CMK (cell line): Measurements from ENCODE around the gene MYT1.
"Not testable (repeated sequence)": the region's sequence is repeated elsewhere in the genome, so short reads cannot be mapped to it uniquely, and the experiment has no call there.

Experiments used
- DNase-seq: peaks from one replicate; pipeline ENCODE4 v3.0.0-alpha.2; 2010; ENCODE audit warnings: low read depth

Gene MYT1

DNA sequence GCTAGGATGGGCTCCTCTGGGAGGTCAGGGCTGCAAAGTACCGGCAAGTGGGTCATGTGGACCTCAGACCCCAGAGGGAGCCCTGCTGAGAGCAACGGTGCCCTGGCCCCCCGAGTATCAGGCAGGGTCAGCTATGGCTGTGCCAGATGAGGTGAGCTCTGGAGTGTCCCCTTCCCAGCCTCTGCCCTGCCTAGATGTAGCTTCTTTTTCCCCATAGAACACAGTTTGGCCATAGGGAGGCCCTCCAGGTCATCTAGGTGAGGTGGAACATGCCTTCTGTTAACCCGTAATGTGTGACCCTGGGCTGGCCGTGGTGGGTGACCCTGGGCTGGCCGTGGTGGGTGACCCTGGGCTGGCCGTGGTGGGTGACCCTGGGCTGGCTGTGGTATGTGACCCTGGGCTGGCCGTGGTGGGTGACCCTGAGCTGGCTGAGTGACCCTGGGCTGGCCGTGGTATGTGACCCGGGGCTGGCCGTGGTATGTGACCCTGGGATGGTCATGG lies 70.1 kb downstream of the MYT1 start:
- no peak for DNase-seq

DNA sequence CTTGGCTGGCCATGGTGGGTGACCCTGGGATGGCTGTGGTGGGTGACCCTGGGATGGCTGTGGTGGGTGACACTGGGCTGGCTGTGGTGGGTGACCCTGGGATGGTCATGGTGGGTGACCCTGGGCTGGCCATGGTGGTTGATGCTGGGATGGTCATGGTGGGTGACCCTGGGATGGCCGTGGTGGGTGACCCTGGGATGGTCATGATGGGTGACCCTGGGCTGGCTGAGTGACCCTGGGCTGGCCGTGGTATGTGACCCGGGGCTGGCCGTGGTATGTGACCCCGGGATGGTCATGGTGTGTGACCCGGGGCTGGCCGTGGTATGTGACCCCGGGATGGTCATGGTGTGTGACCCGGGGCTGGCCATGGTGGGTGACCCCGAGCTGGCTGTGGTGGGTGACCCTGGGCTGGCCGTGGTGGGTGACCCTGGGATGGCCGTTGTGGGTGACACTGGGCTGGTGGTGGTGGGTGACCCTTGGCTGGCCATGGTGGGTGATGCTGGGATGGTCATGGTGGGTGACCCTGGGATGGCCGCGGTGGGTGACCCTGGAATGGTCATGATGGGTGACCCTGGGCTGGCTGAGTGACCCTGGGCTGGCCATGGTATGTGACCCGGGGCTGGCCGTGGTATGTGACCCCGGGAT lies 70.8 kb downstream of the MYT1 start:
- not testable (repeated sequence) for DNase-seq

DNA sequence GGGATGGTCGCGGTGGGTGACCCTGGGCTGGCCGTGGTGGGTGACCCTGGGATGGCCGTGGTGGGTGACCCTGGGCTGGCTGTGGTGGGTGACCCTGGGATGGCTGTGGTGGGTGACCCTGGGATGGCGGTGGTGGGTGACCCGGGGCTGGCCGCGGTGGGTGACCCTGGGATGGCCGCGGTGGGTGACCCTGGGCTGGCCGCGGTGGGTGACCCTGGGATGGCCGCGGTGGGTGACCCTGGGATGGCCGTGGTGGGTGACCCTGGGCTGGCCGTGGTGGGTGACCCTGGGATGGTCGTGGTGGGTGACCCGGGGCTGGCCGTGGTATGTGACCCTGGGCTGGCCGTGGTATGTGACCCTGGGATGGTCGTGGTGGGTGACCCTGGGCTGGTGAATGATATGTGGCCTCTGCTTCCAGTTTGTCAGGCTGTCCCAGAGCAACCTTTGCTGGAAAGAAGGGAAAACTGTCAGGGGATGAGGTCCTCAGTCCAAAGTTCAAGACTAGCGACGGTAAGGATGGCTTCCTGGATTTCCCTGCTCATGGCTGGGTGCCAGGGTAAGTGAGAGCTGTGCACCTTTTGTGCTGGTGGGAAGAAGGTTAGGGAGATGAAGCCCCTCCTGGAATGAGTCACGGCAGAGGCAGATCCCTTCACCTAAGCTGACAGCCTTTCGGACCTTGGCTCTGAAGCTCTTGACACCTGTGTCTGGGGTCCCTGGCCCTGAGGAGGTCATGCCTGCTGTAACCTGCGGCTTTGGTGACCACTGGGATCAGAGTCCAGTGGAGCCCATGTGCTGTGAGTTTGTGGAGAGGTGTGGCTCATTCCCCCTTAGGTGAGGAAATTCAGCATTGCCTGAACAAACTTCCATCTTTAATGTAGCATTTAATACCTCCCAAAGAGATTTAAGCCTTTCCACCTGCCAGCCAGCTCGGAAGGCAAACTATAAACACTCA lies 72.2 kb downstream of the MYT1 start:
- no peak for DNase-seq

DNA sequence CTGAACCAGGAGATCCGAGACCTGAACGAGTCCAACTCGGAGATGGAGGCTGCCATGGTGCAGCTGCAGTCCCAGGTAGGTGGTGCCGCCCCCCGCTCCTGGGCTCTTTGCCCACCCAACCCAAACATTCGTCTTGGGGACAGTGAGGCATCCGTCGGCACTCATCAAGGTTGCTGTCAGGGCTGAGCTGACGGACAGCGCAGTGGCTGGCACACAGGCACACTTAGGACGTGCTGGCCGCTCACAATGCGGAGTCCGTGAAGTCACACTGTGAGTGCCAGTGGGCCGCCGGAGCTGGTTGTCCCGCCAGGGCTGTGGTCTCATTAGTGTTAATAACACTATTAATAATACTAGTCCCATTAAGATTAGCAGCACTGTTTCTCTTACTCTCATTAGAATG lies 73.1 kb downstream of the MYT1 start:
- no peak for DNase-seq

DNA sequence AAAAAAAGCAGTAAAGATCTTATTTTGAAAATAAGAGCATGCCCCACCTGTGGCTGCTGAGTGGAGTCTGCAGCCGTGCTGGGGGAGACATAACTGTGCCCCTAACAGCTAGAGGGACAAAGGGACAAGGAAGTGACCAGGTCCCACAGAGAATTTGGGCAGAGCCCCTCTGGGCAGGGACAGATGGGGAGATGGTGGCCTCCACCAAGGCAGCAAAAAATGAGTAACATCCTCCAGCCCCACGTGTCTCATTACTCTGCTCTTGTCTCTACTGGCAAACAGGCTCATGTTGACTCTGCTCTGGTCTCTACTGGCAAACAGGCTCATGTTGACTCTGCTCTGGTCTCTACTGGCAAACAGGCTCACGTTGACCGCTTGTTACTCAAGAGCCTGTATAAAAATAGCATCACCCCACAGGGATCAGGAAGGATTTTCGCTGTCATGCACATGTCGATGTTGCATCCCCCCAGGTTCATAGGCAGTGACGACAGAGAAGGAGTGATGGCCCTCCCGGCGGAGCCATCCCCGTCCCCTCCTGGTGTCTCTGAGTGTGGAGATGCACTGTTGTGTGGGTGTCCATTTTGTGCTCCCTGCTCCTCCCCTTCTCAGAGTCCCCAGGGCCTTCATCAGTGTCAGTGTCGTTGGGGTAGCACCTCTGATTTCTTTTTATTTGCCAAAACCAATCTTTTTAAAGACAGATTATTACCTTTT lies 74.0 kb downstream of the MYT1 start:
- no peak for DNase-seq

DNA sequence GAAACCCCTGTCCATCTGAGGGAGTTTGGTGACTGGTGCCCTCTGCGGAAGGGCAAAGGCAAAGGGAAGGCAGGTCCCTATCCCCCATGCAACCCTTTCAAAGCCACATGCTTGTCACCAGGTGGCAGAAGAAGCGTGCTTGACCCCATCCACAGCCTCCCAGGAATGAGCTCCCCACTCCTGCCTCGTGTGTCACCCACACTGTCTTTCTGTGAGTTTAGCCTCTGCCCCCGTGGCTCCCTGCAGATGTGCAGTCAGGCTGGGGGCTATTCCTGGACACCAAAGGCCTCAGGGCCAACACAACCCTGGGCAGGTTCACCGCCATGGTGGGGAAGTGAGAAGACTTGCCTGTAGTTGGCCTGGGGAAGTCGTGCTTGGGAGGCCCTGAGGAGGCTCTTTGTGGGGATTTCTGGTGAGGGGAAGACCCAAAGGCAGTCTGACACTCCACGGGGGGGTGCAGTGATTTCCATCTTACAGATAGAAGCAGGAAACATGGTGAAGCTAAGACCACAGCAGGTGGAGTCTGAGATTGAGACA lies 74.7 kb downstream of the MYT1 start:
- DNase-seq = no peak

DNA sequence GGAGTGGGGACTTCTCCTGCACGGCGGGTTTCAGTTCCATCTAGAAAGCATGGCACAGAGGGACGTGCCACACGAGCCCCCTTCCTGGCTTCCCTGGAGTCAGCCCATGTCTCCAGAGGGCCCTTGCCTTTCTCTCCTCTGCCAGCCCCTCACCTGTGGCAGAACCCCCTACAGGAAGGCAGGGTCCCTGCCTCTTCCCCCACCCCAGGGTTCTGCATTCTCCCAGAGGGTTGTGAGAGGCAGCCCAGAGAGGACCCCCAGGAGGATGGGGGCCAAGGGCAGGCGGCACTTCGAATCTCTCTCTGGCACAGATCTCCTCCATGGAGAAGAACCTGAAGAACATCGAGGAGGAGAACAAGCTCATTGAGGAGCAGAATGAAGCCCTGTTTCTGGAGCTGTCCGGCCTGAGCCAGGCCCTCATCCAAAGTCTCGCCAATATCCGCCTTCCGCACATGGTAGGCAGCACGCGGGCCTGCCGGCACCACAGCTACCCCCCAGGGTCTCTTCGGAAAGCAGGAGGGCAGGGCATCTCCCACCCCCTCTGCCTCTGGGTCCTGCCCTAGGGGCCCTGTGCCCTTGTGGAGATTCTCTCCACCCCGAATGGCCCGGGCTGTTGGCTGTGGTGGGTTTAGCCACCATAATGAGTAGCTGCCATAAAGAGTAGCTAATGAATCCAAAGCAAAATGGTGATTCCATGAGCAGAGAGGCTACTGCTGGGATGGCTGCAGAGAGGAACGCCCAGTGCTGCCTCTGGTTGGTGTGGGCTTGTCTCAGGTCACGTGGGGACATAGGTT lies 75.4 kb downstream of the MYT1 start:
- DNase-seq = no peak

DNA sequence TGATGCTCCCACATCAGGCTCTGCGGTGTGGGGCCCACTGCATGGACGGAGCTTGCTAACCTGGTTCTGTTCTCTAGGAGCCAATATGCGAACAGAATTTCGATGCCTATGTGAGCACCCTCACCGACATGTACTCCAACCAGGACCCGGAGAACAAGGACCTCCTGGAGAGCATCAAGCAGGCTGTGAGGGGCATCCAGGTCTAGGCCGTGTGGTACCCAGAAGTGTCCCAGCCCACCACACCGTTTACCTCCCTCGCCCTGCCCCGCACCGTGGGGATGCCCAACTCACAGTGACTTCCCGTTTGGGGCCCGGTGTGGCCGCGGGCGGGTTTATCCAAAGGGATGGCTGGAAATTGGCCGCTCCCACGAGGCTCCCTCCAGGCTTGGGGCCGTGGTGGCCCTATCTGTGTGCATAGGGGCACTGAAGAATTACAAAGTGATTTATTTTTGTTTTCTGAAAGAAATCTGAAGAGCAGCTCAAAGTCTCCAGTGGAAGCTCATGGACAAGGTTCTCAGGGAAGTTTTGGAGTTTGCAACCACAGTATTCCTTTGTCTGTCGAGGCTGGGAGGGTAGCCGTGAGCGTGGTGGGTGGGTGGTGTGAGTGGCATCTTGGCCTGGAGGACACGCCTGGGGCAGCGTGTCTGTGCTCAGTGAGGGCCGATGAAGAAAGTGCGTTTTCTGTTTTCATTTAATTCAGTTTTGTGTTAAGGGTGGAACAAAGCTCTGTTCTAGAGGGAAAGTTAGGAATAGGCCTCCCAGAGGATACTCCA lies 76.2 kb downstream of the MYT1 start:
- no peak for DNase-seq

DNA sequence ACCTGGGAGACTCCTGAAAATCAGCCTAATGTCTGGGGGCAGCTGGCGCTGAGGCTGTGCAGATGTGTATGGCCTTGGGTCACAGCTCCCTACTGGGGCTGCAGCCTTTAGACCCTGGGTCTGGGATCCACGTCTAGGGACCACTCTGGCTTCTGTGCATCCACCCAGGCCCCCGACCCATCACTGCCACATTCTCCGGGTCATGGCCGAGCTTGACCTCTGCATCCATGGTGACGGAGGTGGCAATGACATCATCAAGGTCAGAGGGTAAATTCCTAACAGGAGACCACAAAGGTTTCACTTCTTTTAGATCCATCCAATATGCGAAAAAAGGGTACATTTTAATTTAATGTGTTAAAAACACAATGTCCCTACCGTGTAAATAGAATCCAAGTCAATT lies 76.8 kb downstream of the MYT1 start:
- DNase-seq = no peak

DNA sequence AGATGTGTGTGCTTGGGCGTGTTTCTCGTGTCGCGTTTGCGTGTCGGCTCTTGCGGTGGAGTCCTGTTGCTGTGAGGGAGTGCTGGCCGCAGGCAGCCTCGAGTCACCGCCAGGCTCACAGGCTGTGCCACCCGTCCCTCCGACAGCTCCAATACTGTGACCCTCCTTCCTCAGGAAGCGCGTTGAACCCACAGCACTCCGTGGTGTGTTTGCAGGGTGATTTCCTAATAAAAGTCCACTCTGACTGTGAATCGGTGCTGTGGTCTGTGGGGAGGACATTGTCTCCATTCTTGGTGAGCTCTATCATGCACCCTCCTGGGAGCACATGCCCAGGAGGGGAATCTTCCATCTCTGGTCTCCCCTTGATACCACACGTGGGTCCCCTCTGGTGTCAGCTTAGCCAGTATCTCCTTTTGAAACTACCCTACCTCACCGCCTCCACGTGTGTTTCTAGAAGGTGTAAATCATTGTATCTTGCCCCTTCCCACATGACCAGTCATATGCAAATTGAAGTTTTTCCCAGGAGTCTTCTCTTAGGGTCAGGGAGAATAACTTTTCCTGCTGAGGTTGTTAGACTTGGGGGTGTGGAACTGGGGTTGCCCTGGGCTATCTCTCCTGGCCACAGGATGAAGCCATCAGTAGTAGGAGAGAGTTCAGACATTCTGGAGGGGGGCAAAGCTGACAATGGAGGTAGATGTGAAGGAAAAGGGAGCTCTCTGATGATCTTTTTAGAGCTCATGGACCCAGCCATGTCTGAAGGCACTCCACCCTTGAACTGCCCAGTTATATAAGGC lies 77.9 kb downstream of the MYT1 start:
- no peak for DNase-seq

DNA sequence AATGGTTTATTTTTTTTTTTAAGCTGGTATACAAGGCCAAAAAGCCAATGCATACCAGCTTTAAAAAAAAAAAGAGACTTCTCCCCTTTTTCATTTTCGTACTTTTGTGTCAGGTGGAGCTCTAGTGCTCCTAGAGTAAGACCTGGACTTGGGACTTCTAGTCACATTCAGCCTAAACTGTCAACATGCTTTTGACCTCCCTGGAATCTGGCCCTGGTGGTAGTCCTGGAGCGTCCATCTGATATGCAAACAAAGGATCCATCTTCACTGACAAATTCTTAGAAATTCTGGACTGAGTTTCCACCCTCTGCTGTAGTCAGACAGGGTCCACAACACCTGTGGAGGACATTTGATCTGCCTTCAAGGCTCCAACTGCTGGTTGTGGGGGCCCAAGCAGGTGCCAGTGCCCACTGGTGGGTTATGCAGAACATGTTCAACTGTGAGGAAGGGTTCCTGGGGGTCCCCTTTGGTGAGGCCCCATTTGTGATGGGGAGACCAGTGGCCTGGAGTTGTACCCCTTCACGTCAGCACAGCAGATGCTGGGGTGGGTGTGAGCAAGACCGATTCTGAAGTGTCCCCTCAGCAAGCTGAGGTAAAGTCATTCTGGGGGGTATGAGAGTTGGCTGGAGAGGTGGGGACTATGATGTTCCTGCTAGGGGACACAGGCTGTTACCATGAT lies 78.7 kb downstream of the MYT1 start:
- DNase-seq = no peak

DNA sequence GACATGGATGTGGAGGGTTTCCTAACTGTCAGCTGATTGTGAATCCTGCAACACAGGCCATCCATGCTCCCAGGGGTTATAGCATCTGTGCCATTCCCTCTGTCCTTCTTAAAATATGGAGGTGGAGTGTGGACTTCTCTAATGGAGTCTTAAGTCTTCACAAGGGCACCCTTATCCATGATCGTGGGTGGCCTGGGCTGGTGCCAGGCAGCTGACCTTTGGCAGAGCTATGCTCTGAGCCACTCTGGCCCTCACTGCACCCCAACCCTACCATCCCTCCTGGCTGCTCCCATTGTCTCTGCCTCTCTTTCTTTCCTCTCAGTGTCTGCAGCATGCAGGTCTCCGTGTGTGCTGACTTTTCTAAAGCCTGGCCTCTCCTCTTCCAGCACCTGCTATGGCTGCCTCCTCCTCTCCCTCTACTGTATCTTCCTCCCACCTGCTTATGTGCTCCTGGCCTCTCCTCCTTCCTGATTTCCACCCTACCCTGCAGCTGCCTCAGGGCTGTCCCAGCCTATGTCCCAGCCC lies 80.1 kb downstream of the MYT1 start:
- no peak for DNase-seq

DNA sequence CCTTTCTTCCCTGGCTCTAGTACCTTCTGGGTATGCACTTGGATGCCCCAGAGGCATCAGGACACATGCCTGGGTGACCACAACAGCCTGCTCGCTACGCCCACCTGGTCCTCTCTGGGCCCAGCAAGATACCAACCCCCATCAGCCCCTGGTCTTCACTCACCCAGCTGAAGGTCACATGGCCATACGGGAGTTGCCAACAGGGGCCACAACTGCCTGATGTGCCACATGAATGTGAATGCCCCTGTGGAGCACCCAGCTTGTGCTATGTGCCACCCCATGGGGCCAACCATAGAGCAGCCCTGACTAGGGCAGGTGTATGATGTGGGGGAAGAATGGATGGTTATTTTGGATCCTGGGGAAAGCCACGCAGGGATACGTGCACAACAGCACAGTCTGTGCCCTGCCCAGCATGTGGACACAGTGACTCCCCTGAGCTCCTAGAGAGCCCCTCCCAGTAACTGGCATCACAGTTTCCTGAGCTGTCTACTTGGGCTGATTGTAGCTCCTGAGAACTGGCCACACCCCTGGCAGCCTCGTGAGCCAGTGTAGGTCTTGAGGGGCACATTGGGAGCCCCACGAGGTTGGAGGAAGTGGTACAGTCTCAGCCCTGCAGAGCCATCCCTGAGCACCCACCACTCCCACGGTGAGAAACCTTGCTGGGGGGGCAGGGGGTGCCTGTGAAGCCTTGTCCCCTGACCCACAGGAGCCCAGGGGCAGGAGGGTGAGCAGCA lies 80.8 kb downstream of the MYT1 start:
- no peak for DNase-seq

DNA sequence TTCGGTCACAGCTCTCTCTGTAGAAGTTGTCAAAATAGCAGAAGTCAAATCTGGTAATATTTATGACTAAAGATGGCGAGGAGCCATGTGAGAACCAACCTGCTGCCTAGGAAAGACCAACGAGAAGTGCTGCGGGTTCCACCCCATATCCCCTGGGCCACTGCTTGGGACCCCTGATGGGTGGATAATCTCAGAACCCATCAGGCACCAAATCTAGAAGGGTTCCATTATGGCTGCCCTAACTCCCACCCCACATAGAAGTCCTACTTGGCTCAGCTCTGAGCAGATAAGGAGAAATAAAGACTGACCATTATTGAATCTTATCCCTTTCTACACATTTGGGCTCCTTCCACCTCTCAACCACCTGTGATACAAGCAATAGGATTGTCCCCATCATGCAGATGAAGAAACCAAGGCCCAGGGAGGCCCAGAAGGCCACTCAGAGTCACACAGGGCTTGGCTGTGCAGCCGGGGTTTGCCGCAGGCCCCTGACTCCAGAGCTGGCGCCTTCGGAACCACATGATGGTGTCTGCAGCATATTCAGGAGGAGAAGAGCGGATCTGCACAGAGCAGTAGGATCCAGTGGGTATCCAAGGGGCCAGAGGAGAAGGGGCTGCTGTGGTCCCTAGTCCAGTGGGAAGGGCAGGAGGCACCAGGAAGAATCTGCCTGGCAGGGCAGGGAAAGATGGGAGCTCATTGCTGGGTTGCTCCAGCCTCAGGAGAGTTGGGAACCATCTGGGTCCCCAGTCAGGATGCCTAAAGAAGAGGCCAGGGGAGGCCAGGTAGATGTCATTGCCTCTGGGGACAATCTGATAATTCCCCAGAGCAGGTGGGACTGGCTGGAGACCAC lies 81.7 kb downstream of the MYT1 start:
- DNase-seq = no peak

DNA sequence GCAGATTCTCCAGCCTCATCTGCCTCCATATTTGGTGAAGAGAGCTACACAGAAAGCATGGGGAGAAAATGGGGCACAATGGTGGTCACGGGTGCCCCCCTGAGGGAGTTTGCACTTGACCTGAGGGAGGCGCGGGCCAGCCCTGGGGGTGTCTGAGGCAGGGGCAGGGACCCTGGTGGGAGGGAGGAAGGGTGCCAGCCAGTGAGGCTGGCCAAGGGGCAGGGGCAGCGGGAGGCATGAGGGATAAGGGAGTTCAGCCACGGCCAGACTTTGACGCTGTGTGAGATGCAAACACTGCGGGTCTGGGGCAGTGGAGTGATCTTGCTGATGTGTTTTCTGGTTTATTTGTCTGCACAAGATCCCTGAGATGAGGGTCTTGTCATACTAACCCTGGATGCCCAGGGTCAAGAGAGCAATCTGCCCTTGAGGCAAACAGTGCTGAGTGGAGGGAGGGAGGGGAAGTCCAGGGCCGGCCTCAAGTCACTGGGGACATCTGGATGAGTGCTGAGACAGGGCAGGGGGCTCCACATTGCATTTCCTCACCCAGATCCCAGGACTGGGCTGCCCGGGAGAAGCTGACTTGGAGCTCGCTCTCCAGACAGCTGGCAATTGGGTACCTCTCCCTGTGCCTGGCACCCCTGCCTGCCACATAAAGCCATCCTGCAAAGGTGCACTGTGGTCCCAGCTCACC lies 82.5 kb downstream of the MYT1 start:
- DNase-seq = no peak

DNA sequence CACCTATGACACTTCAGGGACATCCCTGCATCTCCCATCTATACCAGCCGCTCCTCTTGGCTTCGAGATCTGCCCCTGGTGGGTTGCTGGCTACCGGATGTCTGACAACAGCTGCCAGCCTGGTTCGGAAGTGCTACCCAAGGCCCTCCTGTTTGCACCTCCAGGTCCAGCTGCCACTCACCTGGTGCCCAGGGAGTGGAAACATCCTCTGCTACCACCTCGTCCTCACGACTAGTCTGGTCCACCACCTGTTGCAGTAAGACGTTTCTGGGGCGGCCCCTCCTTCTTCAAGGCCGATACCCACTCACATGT lies 83.0 kb downstream of the MYT1 start:
- DNase-seq = no peak
